GM12891 (cell line): Measurements from ENCODE around the gene ABCB8.

Source experiments
- PAX5 ChIP-seq: IDR thresholded peaks from 2 replicates; pipeline ENCODE4 v1.6.1; 2011; ENCODE audit warnings: low read length, moderate library complexity, mild to moderate bottlenecking; ENCODE audit not compliant: insufficient read depth, severe bottlenecking
- POLR2A ChIP-seq: IDR thresholded peaks from 2 replicates; pipeline ENCODE4 v1.6.1; 2011; ENCODE audit warnings: low read depth, low read length, control low read depth
- POLR2AphosphoS5 ChIP-seq: IDR thresholded peaks from 2 replicates; pipeline ENCODE4 v1.6.1; 2011; ENCODE audit warnings: low read depth, low read length, control low read depth
- POU2F2 ChIP-seq: IDR thresholded peaks from 2 replicates; pipeline ENCODE4 v1.6.1; 2011; ENCODE audit warnings: low read depth, mild to moderate bottlenecking, control low read depth, low read length, moderate library complexity
- SPI1 ChIP-seq: IDR thresholded peaks from 2 replicates; pipeline ENCODE4 v1.6.1; 2011; ENCODE audit warnings: low read depth, low read length, control low read depth
- TAF1 ChIP-seq: IDR thresholded peaks from 2 replicates; pipeline ENCODE4 v1.6.1; 2011; ENCODE audit warnings: low read depth, low read length, control low read depth

GRCh38 chr7:151091003-151091402 lies 62.8 kb downstream of the ABCB8 start:
- TF ChIP-seq POLR2A, result no peak
- no peak for TF ChIP-seq SPI1
- no peak for TF ChIP-seq TAF1
- no peak for TF ChIP-seq POLR2AphosphoS5
- no peak for TF ChIP-seq POU2F2
- no peak for TF ChIP-seq PAX5
